Measurements from ENCODE around the gene ATP2A1.

DNA sequence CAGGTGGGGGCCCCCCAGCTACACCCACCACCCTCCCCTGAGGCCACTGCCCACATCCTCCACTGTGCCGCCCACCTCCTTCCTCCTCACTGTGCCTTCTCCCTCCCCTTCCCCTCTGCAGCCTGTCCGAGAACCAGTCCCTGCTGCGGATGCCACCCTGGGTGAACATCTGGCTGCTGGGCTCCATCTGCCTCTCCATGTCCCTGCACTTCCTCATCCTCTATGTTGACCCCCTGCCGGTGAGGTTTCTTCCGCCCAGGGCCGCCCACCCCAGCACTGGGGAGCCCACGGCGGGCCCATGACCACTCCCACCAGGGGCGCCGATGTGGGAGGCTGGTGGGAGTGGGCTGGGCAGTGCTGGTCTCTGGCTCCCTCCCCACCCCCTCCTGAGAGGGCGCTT lies 24.6 kb downstream of the ATP2A1 start:
- TF ChIP-seq CTCF (IDR thresholded peaks at IDR 0.05; ENCODE audit: control extremely low read depth in 1 of 3, insufficient read depth in 1 of 3, low read depth in 1 of 3, low read length in 3 of 3) (no peak), RAD21 (IDR thresholded peaks at IDR 0.05 in 1 of 2, conservative IDR thresholded peaks at IDR 0.05 in 1 of 2; ENCODE audit: low read depth in 2 of 2, low read length in 2 of 2) (no peak), RNF2 (IDR thresholded peaks at IDR 0.05; ENCODE audit: borderline replicate concordance, low read depth, low read length, missing control alignments, poor library complexity, severe bottlenecking) (no peak), CHD1 (IDR thresholded peaks at IDR 0.05; ENCODE audit: low read depth, low read length) (no peak), POLR2A (IDR thresholded peaks at IDR 0.05; ENCODE audit: control extremely low read depth in 1 of 2, low read depth in 2 of 2, low read length in 2 of 2) (no peak), EZH2 (IDR thresholded peaks at IDR 0.05; ENCODE audit: low read depth, low read length, severe bottlenecking) (no peak), BCL11A (IDR thresholded peaks at IDR 0.05; ENCODE audit: low read depth in 2 of 2, low read length in 2 of 2) (no peak)

All from H1 (cell line).